ENCODE data around the gene SLC32A1. TPM values are rescaled to one million over a fixed set of nuclear protein-coding genes. Genes with fewer than 3 reads are reported as not detected.
A peak's percentile ranks its signal among the peaks of the same experiment; 100 is the strongest.

SLC32A1 gene
- not detected for total RNA-seq
- long read RNA-seq, result 0 reads

- intact Hi-C loops (cut with DNase I), result no loop called here
- ATAC-seq (ENCODE audit: poor library complexity) (no peak), DNase-seq (no peak)
Observed at GRCh38 chr20:38723848-38724625, at the start of gene SLC32A1. Gene SLC32A1 (plus strand): TSS chr20:38724486. CDS start chr20:38724725, 239 bp downstream.

DNA sequence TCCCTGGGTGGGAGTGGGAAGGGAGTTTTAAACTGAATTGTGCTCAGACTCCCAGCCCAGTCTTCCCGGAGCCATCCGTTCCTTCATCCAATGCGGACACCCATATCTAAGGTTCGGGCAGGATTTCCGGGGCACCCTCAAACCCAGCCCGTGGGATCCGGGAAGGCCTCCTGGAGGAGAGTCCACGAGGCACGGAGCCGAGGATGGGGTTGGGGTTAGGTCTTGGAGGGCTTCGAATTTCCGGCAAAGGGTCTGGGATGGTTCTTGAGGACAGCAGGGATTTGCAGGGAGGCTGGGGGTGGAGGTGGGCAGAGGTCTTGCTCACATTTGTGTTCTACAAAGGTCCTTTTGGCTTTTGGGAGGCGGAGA is 49.5 kb upstream of the SLC32A1 start:
- DNase-seq (no peak), ATAC-seq (ENCODE audit: poor library complexity) (no peak)
- intact Hi-C loops (cut with DNase I), result no loop called here

GRCh38 chr20:38676576-38676975 is 47.7 kb upstream of the SLC32A1 start:
- ATAC-seq (ENCODE audit: poor library complexity) (no peak), DNase-seq (no peak)
- intact Hi-C loops (cut with DNase I), result no loop called here

DNA sequence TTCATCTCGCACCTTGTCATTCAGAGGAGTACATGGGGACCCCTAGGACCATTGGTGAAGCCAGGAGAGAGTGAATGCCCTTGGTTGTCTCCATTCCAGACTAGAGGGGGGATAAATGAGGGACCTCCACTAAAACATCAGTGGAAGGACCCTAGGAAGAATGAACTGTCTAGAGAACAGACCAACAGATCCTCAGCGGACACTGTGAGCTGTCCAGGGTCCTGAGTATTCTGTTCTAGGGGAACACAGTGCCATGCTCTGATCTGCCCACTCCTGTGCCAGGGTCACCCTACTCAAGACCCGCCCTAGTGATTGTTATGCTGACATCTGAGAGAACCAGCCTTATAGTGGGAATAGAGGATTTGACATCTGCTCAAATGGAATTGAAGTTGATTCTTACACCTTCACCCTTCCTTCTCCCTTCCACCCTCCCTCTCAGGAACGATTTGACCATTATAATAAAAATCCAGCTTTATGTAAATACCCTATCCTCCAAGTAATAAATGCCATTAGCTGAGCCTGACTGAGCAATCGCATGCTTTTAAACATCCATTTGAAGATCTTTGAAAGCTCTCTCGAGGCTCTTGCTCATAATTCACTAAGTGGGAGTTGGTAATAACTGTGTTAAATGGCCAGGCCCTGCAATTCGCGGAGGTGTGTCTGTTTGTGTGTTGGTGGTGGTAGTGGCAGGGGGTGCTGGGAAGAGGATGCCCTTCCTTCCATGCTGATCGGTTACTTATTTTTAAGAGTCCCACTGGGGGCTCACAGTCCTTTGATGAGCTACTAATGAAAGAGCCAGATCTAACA is 43.6 kb upstream of the SLC32A1 start:
- ATAC-seq (ENCODE audit: poor library complexity) (no peak), DNase-seq (no peak)
- intact Hi-C loops (cut with DNase I), result no loop called here

DNA sequence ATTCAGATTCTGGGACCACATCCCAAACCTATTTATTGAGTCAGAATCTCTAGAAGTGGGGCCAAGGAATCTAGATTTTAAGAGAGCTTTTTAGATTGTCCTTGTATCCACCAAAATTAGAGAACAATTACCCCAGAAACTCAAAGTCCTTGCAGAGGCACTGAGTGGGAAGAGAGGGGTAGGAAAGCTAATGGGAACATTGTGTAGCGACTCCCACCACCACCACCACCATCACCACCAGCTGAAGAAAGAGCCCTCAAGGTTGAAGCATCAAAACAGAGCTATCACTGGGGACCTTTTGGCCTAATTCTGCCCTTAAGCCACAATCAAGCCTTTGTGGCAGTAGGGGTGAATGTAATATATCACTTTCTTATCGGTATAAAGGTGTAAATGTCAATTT is 39.0 kb upstream of the SLC32A1 start:
- intact Hi-C loops (cut with DNase I), result no loop called here
- DNase-seq (no peak), ATAC-seq (ENCODE audit: poor library complexity) (no peak)

DNA sequence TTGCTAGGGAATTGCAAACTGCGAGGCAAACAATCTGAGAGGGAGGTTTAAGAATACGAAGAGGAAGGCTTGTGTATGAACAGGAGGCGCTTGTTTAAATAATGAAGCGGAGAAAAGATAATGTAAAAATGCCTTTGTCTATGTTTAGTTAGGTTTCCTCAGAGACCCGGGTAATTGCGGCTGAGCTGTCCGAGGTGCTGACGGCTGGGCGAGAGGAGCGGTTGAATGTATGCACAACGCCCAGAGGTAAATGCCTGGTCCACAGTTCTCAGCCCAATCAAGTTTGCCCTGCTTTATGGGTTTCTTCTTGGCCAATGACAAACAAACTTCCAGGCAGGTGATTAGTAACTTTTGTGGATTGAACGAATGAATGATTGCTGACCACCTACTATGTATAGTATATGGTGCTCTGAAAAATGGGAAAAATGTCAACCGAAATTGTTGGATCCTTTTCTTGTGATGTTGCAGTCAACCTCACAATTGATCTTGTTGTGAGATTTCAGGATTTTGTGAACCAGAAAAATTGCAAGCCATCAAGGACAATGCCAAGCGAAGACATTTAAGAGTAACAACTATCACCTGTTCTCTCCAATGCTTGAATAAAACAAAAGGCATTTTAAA is 38.3 kb upstream of the SLC32A1 start:
- ATAC-seq (ENCODE audit: poor library complexity), result no peak
- DNase-seq, result peak; percentile 61
- intact Hi-C loops (cut with DNase I), result no loop called here

GRCh38 chr20:38692436-38693411 is 31.6 kb upstream of the SLC32A1 start:
- intact Hi-C loops (cut with DNase I), result no loop called here
- DNase-seq (peak; percentile 52), ATAC-seq (ENCODE audit: poor library complexity) (peak; percentile 55)

DNA sequence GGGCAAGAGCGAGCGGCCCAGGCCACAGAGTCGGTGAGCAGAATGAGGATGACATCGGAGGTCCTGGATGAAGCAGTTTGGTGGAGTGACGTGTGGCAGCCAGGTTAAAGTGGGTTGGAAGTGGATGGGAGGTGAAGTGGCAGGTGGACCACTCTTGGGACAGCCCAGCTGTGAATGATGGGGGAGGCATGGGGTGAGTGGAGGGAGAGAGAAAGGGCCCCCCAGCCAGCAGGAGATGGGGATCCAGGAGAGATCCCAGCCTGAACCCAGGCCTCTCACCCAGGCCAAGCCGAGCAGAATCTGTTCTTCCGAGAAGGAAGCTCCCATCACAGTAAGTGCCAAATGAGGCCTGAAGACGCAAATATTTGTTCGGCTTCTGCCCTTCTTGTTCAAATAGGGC is 27.0 kb upstream of the SLC32A1 start:
- intact Hi-C loops (cut with DNase I), result no loop called here
- ATAC-seq (ENCODE audit: poor library complexity), result no peak
- no peak for DNase-seq

DNA sequence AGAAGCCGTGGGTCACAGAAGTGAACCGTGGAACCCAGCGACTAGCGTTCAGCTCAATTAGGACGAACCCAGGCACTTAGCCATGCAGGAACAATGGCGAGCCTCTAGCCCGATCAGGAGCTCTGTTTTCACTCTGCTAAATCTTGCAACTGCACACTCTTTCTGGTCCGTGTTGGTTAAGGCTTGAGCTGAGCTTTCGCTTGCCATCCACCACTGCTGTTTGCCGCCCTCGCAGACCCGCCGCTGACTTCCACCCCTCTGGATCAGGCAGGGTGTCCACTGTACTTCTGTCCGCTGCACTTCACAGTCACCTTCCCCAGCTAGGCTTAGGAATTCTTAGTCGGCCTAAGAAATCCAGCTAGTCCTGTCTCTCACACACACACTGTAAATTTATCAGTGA is 25.7 kb upstream of the SLC32A1 start:
- DNase-seq, result no peak
- ATAC-seq (ENCODE audit: poor library complexity), result no peak
- intact Hi-C loops (cut with DNase I), result no loop called here

DNA sequence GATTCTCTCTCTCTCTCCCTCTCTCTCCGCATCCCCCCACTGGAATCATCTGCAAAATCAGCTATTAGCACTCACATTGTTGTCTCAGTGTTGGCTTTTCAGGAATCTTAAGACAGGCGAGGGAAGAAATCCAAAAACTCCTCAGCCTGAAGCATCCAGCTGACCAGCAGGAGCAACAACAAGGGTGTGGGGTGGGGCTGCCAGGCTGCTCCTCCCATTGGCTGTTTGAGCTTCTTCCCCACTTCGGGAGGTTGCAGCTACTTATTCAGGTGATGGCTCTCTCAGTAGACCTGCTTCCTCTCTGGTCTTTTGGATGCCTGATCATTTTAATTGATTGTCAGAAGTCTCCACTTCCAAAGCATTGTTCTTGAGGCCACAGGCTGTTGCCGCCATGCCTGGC is 24.1 kb upstream of the SLC32A1 start:
- DNase-seq (no peak), ATAC-seq (ENCODE audit: poor library complexity) (no peak)
- intact Hi-C loops (cut with DNase I), result no loop called here

DNA sequence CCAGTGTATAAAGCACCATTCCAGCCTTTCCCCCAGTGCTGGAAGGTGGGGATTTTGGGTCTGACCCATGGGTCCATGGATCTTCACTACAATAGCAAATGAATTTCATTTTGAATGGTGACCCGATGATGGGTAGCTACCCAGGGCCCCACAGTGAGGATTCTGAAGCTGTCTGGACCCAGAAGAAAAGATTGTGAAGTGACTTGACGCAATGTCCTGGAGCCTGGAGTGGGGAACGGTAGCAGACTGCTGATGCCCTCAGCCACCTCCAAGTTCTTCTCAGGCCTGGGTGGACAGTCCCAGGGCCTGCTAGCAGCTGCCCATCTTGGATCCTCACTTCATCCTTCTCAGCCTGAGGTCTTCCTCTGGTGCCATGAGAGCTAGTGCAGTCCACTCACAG is 23.4 kb upstream of the SLC32A1 start:
- ATAC-seq (ENCODE audit: poor library complexity) (no peak), DNase-seq (no peak)
- intact Hi-C loops (cut with DNase I), result no loop called here

DNA sequence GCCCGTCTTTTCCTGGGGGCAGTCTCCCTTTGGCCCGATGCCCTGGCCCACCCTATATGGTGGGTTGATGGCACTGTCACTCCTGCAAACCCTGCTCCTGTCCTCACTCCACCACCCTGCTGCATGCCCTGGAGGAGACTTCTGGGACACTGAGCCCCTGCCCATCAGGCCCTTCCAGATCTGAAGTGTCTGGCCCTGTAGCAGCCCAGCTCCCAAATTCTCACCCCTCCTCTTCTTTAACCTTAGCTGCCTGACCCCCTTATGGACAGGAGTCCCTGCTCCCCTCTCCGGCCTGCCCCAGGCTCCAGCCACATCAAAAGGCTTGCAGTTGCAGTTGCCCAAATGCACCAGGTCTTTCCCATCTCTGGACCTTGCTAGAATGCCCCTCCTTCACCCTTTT is 20.8 kb upstream of the SLC32A1 start:
- no peak for DNase-seq
- intact Hi-C loops (cut with DNase I), result no loop called here
- no peak for ATAC-seq (ENCODE audit: poor library complexity)

DNA sequence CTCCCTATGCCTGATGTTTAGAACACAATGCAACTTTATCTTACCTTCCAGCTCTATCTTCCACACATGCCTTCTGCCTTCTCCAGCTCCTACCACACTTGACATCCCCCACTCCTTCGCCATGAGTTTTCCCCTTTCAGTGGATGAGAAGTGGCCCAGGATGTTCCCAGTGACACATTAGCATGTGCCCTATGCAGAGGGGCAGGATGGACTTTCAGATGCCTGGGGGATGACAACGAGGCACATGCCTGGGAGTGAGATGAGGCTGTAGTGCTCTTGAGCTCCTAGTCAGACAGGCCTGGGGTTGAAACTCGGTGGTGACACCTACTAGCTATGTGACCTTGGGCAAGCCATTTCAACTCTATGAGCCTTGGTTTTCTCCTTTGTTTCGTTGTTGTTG is 20.1 kb upstream of the SLC32A1 start:
- intact Hi-C loops (cut with DNase I), result no loop called here
- DNase-seq (no peak), ATAC-seq (ENCODE audit: poor library complexity) (no peak)

- intact Hi-C loops (cut with DNase I), result no loop called here
- ATAC-seq (ENCODE audit: poor library complexity) (no peak), DNase-seq (no peak)
Observed at GRCh38 chr20:38706509-38706908, 17.8 kb upstream of the SLC32A1 start.

DNA sequence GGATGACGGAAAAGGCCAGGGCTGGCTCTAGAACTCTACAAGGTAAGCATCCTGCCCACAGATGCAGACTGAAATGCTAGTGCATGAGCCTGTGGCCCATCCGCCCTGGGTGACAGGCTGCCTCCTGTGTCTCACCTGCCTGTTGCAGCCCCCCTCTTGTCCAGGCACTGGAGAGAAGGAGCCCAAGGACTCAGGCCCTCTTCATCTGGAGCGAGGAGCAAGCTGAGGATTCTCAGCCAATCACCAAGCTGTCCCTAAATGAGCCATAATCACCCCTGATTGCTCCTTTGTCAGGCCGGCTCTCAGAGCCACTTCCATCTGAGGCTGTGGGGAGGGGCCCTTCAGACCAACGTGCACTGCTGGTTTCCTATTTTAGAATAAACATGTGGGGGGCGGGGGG is 10.0 kb upstream of the SLC32A1 start:
- ATAC-seq (ENCODE audit: poor library complexity) (no peak), DNase-seq (no peak)
- intact Hi-C loops (cut with DNase I), result no loop called here

- ATAC-seq (ENCODE audit: poor library complexity) (no peak), DNase-seq (no peak)
- intact Hi-C loops (cut with DNase I), result no loop called here
Observed at GRCh38 chr20:38715646-38716045, 8.6 kb upstream of the SLC32A1 start.

DNA sequence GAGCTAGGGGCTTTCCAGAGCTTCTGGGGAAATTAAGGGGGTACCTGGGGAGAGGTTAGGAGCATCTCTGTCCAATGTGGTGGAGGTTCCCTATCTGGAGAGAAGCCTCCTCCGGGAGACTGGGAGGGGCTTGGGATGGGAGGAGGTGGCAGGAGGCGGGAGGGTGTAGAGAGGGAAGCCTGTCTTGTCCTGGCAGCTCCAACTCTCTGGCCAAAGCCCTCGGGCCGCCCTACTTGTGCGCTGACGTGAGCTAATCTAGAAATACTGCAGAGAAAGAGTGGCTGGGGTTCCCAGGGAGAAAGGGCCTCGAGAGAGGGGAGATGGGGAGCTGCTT is 1.6 kb upstream of the SLC32A1 start:
- intact Hi-C loops (cut with DNase I), result no loop called here
- ATAC-seq (ENCODE audit: poor library complexity), result no peak
- no peak for DNase-seq

GRCh38 chr20:38723017-38723847 is 1.1 kb upstream of the SLC32A1 start:
- no peak for ATAC-seq (ENCODE audit: poor library complexity)
- no peak for DNase-seq
- intact Hi-C loops (cut with DNase I), result no loop called here
